HG03565 (cell line): ENCODE measurements around the gene SOX6.
A peak's percentile ranks its signal among the peaks of the same experiment; 100 is the strongest.

Experiments used
- ATAC-seq: cut with Tn5 transposase; IDR thresholded peaks from one replicate; pipeline ENCODE4 v1.9.1; 2021; ENCODE audit warnings: mild to moderate bottlenecking, moderate library complexity; ENCODE audit not compliant: unreplicated experiment

Gene SOX6

GRCh38 chr11:16278979-16279378 lies 77.4 kb downstream of the SOX6 start:
- no peak for ATAC-seq

- no peak for ATAC-seq
These were observed 78.1 kb downstream of the SOX6 start for GRCh38 chr11:16278273-16278672.

- ATAC-seq, result no peak
These were observed 80.1 kb downstream of the SOX6 start for GRCh38 chr11:16276251-16276650.

- ATAC-seq, result no peak
These were observed 85.1 kb downstream of the SOX6 start for GRCh38 chr11:16271258-16271657.

GRCh38 chr11:16266021-16266420 lies 90.3 kb downstream of the SOX6 start:
- no peak for ATAC-seq

- ATAC-seq, result no peak
These were observed 91.3 kb downstream of the SOX6 start for GRCh38 chr11:16265022-16265421.

GRCh38 chr11:16262645-16262955 lies 93.7 kb downstream of the SOX6 start:
- ATAC-seq, result peak; percentile 4

GRCh38 chr11:16261836-16262644 lies 94.3 kb downstream of the SOX6 start:
- ATAC-seq, result peak; percentile 63

GRCh38 chr11:16252373-16252772 lies 104.0 kb downstream of the SOX6 start:
- ATAC-seq, result no peak

GRCh38 chr11:16248248-16248647 lies 108.1 kb downstream of the SOX6 start:
- ATAC-seq, result no peak

GRCh38 chr11:16242806-16243205 lies 113.5 kb downstream of the SOX6 start:
- peak; percentile 87 for ATAC-seq

- no peak for ATAC-seq
These were observed 115.7 kb downstream of the SOX6 start for GRCh38 chr11:16240687-16241086.

- ATAC-seq, result no peak
These were observed 116.9 kb downstream of the SOX6 start for GRCh38 chr11:16239141-16240105.

GRCh38 chr11:16226245-16226644 lies 130.1 kb downstream of the SOX6 start:
- ATAC-seq, result no peak

GRCh38 chr11:16225623-16226022 lies 130.7 kb downstream of the SOX6 start:
- no peak for ATAC-seq

- no peak for ATAC-seq
These were observed 132.8 kb downstream of the SOX6 start for GRCh38 chr11:16223558-16223957.

GRCh38 chr11:16217631-16218030 lies 138.7 kb downstream of the SOX6 start:
- no peak for ATAC-seq

- ATAC-seq, result no peak
These were observed 139.5 kb downstream of the SOX6 start for GRCh38 chr11:16216831-16217230.

- no peak for ATAC-seq
These were observed 141.0 kb downstream of the SOX6 start for GRCh38 chr11:16215352-16215751.

- ATAC-seq, result no peak
These were observed 144.9 kb downstream of the SOX6 start for GRCh38 chr11:16211407-16211806.

GRCh38 chr11:16204261-16204660 lies 152.1 kb downstream of the SOX6 start:
- ATAC-seq, result no peak

GRCh38 chr11:16195651-16196050 lies 160.7 kb downstream of the SOX6 start:
- no peak for ATAC-seq
